ES-I3 (cell line): Measurements from ENCODE around the gene NT5DC4.
"Not testable (repeated sequence)": the region's sequence is repeated elsewhere in the genome, so short reads cannot be mapped to it uniquely, and the experiment has no call there.

Source experiments
- H3K36me3 ChIP-seq: 2 replicates; pipeline ENCODE4 v1.6.1; 2013; ENCODE audit warnings: mild to moderate bottlenecking, low read length, control low read depth, moderate library complexity; ENCODE audit not compliant: insufficient read depth
- H3K4me1 ChIP-seq: 2 replicates; pipeline ENCODE4 v1.6.1; 2013; ENCODE audit warnings: mild to moderate bottlenecking, control low read depth, low read length; ENCODE audit not compliant: insufficient read depth
- H3K9ac ChIP-seq: 2 replicates; pipeline ENCODE4 v1.6.1; 2013; ENCODE audit warnings: low read depth, mild to moderate bottlenecking, low read length, moderate library complexity
- H3K9me3 ChIP-seq: 2 replicates; pipeline ENCODE4 v1.6.1; 2013; ENCODE audit warnings: mild to moderate bottlenecking, low read length, moderate library complexity; ENCODE audit not compliant: control insufficient read depth, insufficient read depth

The NT5DC4 gene

DNA sequence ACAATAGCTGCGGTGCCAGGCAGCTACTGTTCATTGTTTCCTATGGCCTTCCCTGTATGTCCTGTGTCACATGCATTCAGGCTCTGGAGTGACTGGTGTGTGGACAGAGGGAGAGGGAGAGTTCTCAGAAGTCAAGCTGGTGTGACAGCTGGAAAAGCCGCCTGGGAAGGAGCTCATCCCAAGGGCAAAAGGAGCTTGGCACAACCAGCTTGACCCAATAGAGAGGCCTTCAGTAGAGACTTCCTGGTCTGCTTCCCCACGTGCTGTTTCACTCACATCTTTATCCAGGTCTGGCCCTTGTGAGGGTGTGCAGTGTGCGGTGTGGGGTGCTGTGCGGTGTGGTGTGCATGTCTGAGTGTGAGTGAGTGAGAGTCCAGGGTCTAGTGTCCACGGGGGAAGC, 11.1 kb upstream of the NT5DC4 start:
- H3K9ac ChIP-seq, result no peak overlapping the region
- H3K9me3 ChIP-seq, result no peaks in the 10 kb centered on the region
- no peaks in the 10 kb centered on the region; the same call in 1 of the 2 replicates for H3K4me1 ChIP-seq
- no peaks in the 10 kb centered on the region for H3K36me3 ChIP-seq

DNA sequence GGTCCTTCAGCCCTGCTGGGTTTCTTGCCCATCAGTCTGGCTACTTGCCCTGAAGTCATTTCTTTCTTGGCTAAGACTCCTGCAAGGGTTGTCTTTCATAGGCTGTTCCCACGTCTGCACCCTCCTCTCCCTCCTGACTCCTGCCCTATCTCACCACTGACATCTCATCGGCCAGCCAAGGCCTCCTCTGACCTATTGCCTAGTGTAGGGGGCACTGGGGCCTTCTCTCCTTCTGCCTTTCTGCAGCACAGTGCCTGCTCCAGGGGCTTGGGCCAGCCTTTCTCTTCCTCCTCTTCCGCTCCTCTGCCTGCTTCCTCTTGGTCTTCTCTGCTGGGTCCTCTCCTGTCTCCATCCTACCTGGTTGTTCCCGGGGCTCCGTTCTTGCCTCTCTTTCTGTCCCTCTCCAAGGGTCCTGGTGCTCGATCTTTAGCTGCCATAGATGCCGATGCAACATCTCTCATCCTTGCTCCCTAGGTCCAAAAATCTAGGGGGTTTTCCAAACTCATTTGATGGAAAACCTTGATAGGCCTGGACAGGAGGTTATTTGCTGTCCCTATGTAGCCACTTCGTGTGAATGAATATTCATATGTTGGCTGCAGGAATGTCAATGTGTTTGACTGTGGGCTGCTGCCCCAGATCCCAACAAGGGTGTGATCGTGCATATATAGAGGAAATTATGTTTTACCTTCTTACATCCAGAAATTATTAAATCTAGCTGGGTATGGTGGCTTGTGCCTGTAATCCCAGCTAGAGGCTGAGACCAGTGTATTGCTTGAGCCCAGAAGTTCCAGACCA, 9.7 kb upstream of the NT5DC4 start:
- H3K9ac ChIP-seq, result no peak overlapping the region
- H3K4me1 ChIP-seq, result no peaks in the 10 kb centered on the region; the same call in 1 of the 2 replicates
- no peaks in the 10 kb centered on the region for H3K36me3 ChIP-seq
- no peaks in the 10 kb centered on the region for H3K9me3 ChIP-seq

DNA sequence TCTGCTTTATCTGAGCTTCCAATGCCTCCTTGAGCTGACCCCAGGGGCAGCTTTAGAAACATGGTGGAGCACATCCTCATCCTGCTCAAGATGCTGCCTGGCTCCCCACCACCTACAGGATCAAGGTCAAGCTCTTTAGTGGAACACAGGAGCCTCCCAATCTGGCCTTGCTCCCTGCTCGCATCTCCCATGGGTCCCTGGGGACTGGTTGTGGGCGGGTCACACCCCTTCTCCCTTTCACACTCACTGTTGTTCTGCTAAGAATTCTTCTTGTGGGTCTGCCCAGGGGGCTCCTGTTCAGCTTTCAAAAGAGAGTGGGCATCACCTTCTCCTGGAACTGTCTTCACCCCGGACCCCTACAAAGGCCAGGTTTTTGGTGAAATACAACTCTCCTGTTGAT, 8.4 kb upstream of the NT5DC4 start:
- Histone ChIP-seq H3K4me1 (no peaks in the 10 kb centered on the region), H3K9ac (no peak overlapping the region), H3K9me3 (no peaks in the 10 kb centered on the region), H3K36me3 (no peaks in the 10 kb centered on the region)

- H3K9me3 ChIP-seq, result no peaks in the 10 kb centered on the region
- no peaks in the 10 kb centered on the region for H3K36me3 ChIP-seq
- H3K4me1 ChIP-seq, result no peaks in the 10 kb centered on the region
- H3K9ac ChIP-seq, result no peak overlapping the region
Measured at GRCh38 chr2:112712903-112713584, 7.8 kb upstream of the NT5DC4 start.

- H3K36me3 ChIP-seq, result no peaks in the 10 kb centered on the region
- H3K9me3 ChIP-seq, result no peaks in the 10 kb centered on the region
- H3K9ac ChIP-seq, result no peak overlapping the region
- no peaks in the 10 kb centered on the region for H3K4me1 ChIP-seq
Measured at GRCh38 chr2:112713585-112713925, 7.3 kb upstream of the NT5DC4 start.

DNA sequence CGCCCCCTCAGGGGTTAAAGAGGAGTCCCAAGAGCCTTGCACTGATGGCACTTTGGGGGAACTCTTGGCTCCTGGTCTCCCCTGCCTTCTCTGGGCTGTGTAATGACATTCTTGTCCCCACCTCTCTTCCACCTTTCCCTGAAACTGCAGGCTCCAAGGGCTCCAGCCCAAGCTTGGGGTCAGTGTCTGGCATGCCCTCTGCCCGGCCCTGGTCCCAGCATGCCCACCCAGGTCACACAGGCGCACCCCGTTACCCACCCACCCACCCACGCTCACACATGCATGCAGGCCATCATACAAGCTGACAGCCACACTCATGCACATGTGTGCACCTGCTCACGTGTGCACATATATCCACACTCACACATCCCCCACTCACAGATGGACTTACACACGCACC, 6.9 kb upstream of the NT5DC4 start:
- no peak overlapping the region for H3K9ac ChIP-seq
- H3K9me3 ChIP-seq, result no peaks in the 10 kb centered on the region
- H3K36me3 ChIP-seq, result no peaks in the 10 kb centered on the region
- H3K4me1 ChIP-seq, result no peaks in the 10 kb centered on the region

- no peaks in the 10 kb centered on the region for H3K9me3 ChIP-seq
- no peaks in the 10 kb centered on the region for H3K36me3 ChIP-seq
- H3K9ac ChIP-seq, result no peak overlapping the region
Measured at GRCh38 chr2:112714331-112714730, 6.5 kb upstream of the NT5DC4 start.

DNA sequence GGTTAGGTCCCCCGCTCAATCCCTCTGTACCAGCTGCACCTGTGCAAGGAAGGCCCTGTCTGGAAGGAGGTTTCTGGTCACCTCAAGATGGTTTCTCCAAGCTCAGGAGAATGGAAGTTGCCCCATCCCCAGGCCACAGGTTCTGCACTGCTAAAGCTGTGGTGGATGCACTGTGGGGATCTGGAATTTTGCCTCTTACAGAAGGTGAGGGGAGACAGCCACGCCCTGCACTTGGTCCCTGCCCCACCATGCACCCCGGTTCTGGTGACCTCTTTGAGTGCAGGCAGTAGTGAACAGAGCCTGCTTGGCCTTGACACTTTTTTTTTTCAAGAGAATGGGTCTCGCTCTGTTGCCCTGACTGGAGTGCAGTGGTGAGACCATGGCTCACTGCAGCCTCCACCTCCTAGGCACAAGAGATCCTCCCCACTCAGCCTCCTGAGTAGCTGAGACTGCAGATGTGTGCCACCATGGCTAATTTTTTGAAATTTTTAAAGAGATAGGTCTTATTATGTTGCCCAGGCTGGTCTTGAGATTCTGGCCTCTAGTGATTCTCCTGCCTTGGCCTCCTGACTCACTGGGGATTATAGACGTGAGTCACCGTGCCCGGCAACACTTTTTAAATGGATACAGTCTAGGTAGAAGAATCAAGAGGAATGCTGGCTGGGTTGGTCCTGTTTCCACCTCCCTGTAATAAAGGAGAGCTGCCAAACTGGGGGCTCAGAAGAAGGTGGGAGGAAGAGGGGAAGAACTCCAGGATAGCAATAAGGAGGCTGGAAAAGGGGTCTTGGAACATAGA, 5.8 kb upstream of the NT5DC4 start:
- H3K4me1 ChIP-seq, result no peaks in the 10 kb centered on the region
- no peak overlapping the region for H3K9ac ChIP-seq
- no peaks in the 10 kb centered on the region for H3K36me3 ChIP-seq
- H3K9me3 ChIP-seq, result no peaks in the 10 kb centered on the region

More at GRCh38 chr2:112714331-112714730, 6.5 kb upstream of the NT5DC4 start:
- H3K4me1 ChIP-seq, result no peaks in the 10 kb centered on the region

- not testable (repeated sequence) for H3K4me1 ChIP-seq, H3K9me3 ChIP-seq, H3K9ac ChIP-seq, H3K36me3 ChIP-seq
Measured at GRCh38 chr2:112716094-112716493, 4.7 kb upstream of the NT5DC4 start.

DNA sequence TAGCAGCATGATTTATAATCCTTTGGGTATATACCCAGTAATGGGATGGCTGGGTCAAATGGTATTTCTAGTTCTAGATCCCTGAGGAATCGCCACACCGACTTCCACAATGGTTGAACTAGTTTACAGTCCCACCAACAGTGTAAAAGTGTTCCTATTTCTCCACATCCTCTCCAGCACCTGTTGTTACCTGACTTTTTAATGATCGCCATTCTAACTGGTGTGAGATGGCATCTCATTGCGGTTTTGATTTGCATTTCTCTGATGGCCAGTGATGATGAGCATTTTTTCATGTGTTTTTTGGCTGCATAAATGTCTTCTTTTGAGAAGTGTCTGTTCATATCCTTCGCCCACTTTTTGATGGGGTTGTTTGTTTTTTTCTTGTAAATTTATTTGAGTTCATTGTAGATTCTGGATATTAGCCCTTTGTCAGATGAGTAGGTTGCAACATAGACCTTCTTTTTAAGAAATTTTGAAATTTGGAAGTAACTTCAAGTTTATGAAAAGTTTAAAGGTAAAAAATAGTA, 3.9 kb upstream of the NT5DC4 start:
- not testable (repeated sequence) for H3K9me3 ChIP-seq, H3K4me1 ChIP-seq, H3K36me3 ChIP-seq, H3K9ac ChIP-seq

- Histone ChIP-seq H3K4me1 (no peaks in the 10 kb centered on the region), H3K9ac (no peak overlapping the region), H3K9me3 (no peaks in the 10 kb centered on the region), H3K36me3 (no peaks in the 10 kb centered on the region)
Measured at GRCh38 chr2:112718863-112719370, 1.9 kb upstream of the NT5DC4 start.

DNA sequence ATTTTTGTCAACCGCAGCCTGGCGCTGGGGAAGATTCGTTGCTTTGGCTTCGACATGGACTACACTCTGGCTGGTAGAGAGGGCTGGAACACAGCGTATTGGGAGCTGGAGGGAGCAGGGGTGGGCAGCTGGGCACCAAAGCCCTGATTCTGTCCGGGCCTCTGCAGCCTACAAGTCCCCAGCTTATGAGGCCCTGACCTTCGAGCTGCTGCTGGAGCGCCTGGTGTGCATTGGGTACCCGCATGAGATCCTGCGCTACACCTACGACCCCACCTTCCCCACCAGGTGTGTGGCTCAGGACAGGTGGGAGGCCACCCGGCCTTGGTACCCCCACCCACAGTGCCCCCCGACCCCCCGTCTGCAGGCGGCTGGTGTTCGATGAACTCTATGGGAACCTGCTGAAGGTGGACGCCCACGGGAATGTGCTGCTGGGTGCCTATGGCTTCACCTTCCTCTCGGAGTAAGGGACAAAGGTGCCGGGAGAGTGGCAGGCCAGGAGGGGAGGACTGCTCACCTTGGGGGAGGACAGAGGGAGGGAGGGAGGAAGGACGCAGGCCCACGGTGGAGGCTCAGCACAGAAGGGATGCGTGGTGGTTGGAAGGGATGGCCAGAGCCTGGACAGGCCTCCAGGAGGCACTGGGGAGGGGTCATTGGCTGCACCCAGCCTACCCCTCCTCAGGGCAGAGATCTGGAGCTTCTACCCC, 1.2 kb downstream of the NT5DC4 start:
- H3K4me1 ChIP-seq, result peaks cover 8% of the 10 kb centered on the region; the same call in 1 of the 2 replicates
- H3K9me3 ChIP-seq, result no peaks in the 10 kb centered on the region
- no peak overlapping the region for H3K9ac ChIP-seq
- H3K36me3 ChIP-seq, result no peaks in the 10 kb centered on the region

DNA sequence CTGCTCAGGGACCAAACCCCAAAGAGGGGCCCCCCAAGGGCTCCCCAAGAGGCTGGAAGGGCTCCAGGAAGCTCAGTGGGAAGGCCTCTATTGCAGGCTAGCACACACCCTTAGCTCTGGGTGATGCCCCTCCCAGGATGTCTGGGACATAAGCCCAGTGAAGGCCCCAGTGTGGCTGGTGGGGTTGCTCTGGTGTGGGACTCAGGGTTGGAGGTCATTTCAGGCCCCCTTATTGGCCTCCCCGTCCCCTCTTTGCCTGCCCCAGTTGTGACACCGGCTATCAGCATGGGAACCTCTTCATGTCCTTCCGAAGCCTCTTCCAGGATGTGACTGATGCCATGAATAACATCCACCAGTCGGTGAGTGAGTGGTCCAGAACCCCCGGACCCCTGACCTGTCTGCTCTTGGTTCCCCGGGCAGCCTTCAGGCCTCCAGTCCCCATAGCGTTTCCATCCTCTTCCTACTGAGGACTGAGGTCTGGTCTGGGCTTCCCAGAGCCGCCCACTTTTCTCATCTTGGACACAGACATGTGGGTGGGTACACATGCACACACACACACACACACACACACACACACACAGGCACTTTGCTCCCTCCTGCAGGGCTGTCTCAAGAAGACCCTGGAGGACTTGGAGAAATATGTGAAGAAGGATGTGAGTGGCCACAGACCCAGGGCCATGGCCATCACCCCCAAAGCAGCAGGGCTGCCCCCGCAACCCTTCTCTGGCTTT, 2.2 kb downstream of the NT5DC4 start:
- H3K36me3 ChIP-seq, result no peaks in the 10 kb centered on the region
- H3K9me3 ChIP-seq, result no peaks in the 10 kb centered on the region
- no peak overlapping the region for H3K9ac ChIP-seq
- H3K4me1 ChIP-seq, result peaks cover 8% of the 10 kb centered on the region; the same call in 1 of the 2 replicates
